H1 (cell line): ENCODE measurements around the gene SHTN1. TPM values are rescaled to one million over a fixed set of nuclear protein-coding genes. Genes with fewer than 3 reads are reported as not detected.

Source experiments
- CTCF ChIA-PET: fragments of 300-600 bp; sonication (Branson Sonifier 250); formaldehyde crosslinking; loops from one replicate; lab custom pipeline; 2021; ENCODE audit not compliant: partially characterized antibody; lab: Charles Lee
- POLR2A ChIA-PET: fragments of 300-600 bp; sonication (Branson Sonifier 250); formaldehyde crosslinking; loops from one replicate; lab custom pipeline; 2021; ENCODE audit warnings: inconsistent platforms; ENCODE audit not compliant: partially characterized antibody; lab: Charles Lee
- DNase-seq, 2 experiments: peaks; one replicate each; pipeline versions ENCODE4 v3.0.0 to v3.0.0-alpha.2; 2010 to 2022; ENCODE audit warnings: low spot score in 2 of 2, low read depth in 1 of 2, mixed read lengths in 1 of 2
- FAIRE-seq: peaks from 2 replicates; lab custom pipeline; 2011; peaks lifted over from hg19 to GRCh38; lab: Jason Lieb, UNC
- H2AFZ ChIP-seq: 2 replicates; pipeline ENCODE4 v1.8.1; 2012; ENCODE audit warnings: low read length, inconsistent platforms
- H2AK5ac ChIP-seq: 2 replicates; pipeline ENCODE4 v1.6.1; 2013; ENCODE audit warnings: low read depth, low read length
- H2BK120ac ChIP-seq: replicated peaks from 2 replicates; pipeline ENCODE3; 2013; ENCODE audit warnings: low read depth, low read length, inconsistent platforms
- H2BK12ac ChIP-seq: 2 replicates; pipeline ENCODE4 v1.6.1; 2013; ENCODE audit warnings: low read depth, low read length
- H2BK15ac ChIP-seq: 2 replicates; pipeline ENCODE4 v1.6.1; 2013; ENCODE audit warnings: low read length
- H2BK20ac ChIP-seq: 2 replicates; pipeline ENCODE4 v1.6.1; 2013; ENCODE audit warnings: low read length
- H2BK5ac ChIP-seq: 2 replicates; pipeline ENCODE4 v1.6.1; 2013; ENCODE audit warnings: low read depth, low read length
- H3K14ac ChIP-seq: 2 replicates; pipeline ENCODE4 v1.6.1; 2013; ENCODE audit warnings: inconsistent platforms; ENCODE audit not compliant: insufficient read length
- H3K18ac ChIP-seq: 2 replicates; pipeline ENCODE4 v1.6.1; 2013; ENCODE audit warnings: low read length; ENCODE audit errors: extremely low read depth
- H3K23ac ChIP-seq: 2 replicates; pipeline ENCODE4 v1.6.1; 2013; ENCODE audit warnings: inconsistent platforms; ENCODE audit not compliant: insufficient read length
- H3K23me2 ChIP-seq: 2 replicates; pipeline ENCODE4 v1.6.1; 2013; ENCODE audit warnings: low read depth, low read length
- H3K27ac ChIP-seq: 2 replicates; pipeline ENCODE4 v1.6.1; 2011; ENCODE audit warnings: low read depth, low read length, inconsistent platforms
- H3K27me3 ChIP-seq, 4 experiments: replicated peaks in 1 of 4; 1 replicate in 1 of 4; 2 replicates in 3 of 4; pipeline versions ENCODE4 v1.6.1 to v1.8.1; 2011 to 2013; ENCODE audit warnings: low read length in 3 of 4, mild to moderate bottlenecking in 3 of 4, inconsistent platforms in 2 of 4, mixed read lengths in 2 of 4, moderate library complexity in 1 of 4; ENCODE audit not compliant: control insufficient read depth in 3 of 4, insufficient read depth in 3 of 4; ENCODE audit errors: extremely low read depth in 1 of 4
- H3K36me3 ChIP-seq, 4 experiments: 2 replicates each; pipeline versions ENCODE4 v1.6.1 to v1.8.1; 2011 to 2013; ENCODE audit warnings: mild to moderate bottlenecking in 4 of 4, low read length in 3 of 4, moderate library complexity in 2 of 4, control low read depth in 1 of 4, inconsistent platforms in 1 of 4; ENCODE audit not compliant: insufficient read depth in 4 of 4, control insufficient read depth in 2 of 4
- H3K4ac ChIP-seq: replicated peaks from 2 replicates; pipeline ENCODE3; 2013; ENCODE audit warnings: low read length, low read depth, mixed read lengths, inconsistent platforms; ENCODE audit not compliant: insufficient read length
- H3K4me1 ChIP-seq, 4 experiments: replicated peaks in 1 of 4; 1 replicate in 1 of 4; 2 replicates in 3 of 4; pipeline versions ENCODE4 v1.6.1 to v1.8.1; 2011 to 2013; ENCODE audit warnings: low read length in 3 of 4, inconsistent platforms in 2 of 4, mixed read lengths in 1 of 4; ENCODE audit not compliant: insufficient read depth in 4 of 4, control insufficient read depth in 3 of 4
- H3K4me2 ChIP-seq, 2 experiments: 2 replicates each; pipeline versions ENCODE4 v1.6.1 to v1.8.1; 2011 to 2013; ENCODE audit warnings: low read depth in 2 of 2, low read length in 2 of 2, control low read depth in 1 of 2, inconsistent platforms in 1 of 2, mild to moderate bottlenecking in 1 of 2; ENCODE audit not compliant: insufficient read depth in 1 of 2
- H3K4me3 ChIP-seq, 4 experiments: fragments of 200-600, 300-600 bp in 1 of 4; sonication (generic), shearing (Covaris generic), sonication (Bioruptor Twin) in 1 of 4; 2 replicates each; pipeline versions ENCODE4 v1.5.1 to v1.8.1; 2011 to 2016; ENCODE audit warnings: low read length in 4 of 4, low read depth in 3 of 4, control low read depth in 2 of 4, inconsistent platforms in 2 of 4, mild to moderate bottlenecking in 2 of 4, mixed read lengths in 1 of 4, moderate library complexity in 1 of 4; ENCODE audit not compliant: insufficient read depth in 2 of 4; ENCODE audit errors: extremely low read depth in 1 of 4
- H3K56ac ChIP-seq: replicated peaks from 2 replicates; pipeline ENCODE3; 2013; ENCODE audit warnings: low read depth, mild to moderate bottlenecking, mixed read lengths, low read length, inconsistent platforms; ENCODE audit not compliant: insufficient read length
- H3K79me1 ChIP-seq: 2 replicates; pipeline ENCODE4 v1.6.1; 2013; ENCODE audit warnings: low read depth, low read length, control low read depth
- H3K79me2 ChIP-seq, 2 experiments: 2 replicates each; pipeline versions ENCODE4 v1.6.1 to v1.8.1; 2012 to 2013; ENCODE audit warnings: low read length in 2 of 2, mild to moderate bottlenecking in 2 of 2, inconsistent platforms in 1 of 2; ENCODE audit not compliant: insufficient read depth in 2 of 2, control insufficient read depth in 1 of 2
- H3K9ac ChIP-seq, 4 experiments: replicated peaks in 1 of 4; 1 replicate in 1 of 4; 2 replicates in 3 of 4; pipeline versions ENCODE4 v1.6.1 to v1.8.1; 2011 to 2013; ENCODE audit warnings: low read depth in 3 of 4, low read length in 3 of 4, control low read depth in 2 of 4, mild to moderate bottlenecking in 2 of 4, moderate library complexity in 2 of 4, inconsistent platforms in 1 of 4; ENCODE audit errors: extremely low read depth in 1 of 4
- H3K9me3 ChIP-seq, 2 experiments: 2 replicates each; pipeline versions ENCODE4 v1.6.1 to v1.8.1; 2012 to 2013; ENCODE audit warnings: mild to moderate bottlenecking in 2 of 2, moderate library complexity in 2 of 2, control low read depth in 1 of 2, inconsistent platforms in 1 of 2, low read depth in 1 of 2, low read length in 1 of 2, mixed read lengths in 1 of 2; ENCODE audit not compliant: insufficient read depth in 2 of 2
- H4K20me1 ChIP-seq, 2 experiments: replicated peaks in 1 of 2; 2 replicates each; pipeline versions ENCODE3 to v1.8.1; 2011 to 2013; ENCODE audit warnings: inconsistent platforms in 2 of 2, low read length in 2 of 2, mild to moderate bottlenecking in 1 of 2; ENCODE audit not compliant: insufficient read depth in 2 of 2, control insufficient read depth in 1 of 2
- H4K5ac ChIP-seq: 2 replicates; pipeline ENCODE4 v1.6.1; 2013; ENCODE audit warnings: low read length, low read depth, mixed read lengths, inconsistent platforms; ENCODE audit not compliant: insufficient read length
- H4K8ac ChIP-seq: 2 replicates; pipeline ENCODE4 v1.8.0; 2013; ENCODE audit warnings: mild to moderate bottlenecking, moderate library complexity, low read length, inconsistent platforms; ENCODE audit not compliant: insufficient read depth; ENCODE audit errors: extremely low read depth
- H4K91ac ChIP-seq: replicated peaks from 2 replicates; pipeline ENCODE3; 2013; ENCODE audit warnings: low read length, mixed read lengths, inconsistent platforms; ENCODE audit not compliant: insufficient read length
- CBX5 ChIP-seq: fragments of 300-800, 300-1000 bp; sonication (generic); IDR thresholded peaks from 2 replicates; pipeline ENCODE4 v1.7.1; 2016; ENCODE audit warnings: antibody characterized with exemption, low read length, low read depth
- WGBS, 2 experiments: shearing (Covaris generic) in 1 of 2; methylation state at CpG; one replicate each; pipeline versions ENCODE4 v1.1.6 to v1.1.7; 2013 to 2015; ENCODE audit warnings: low lambda C conversion rate in 2 of 2, mixed read lengths in 2 of 2, inconsistent platforms in 1 of 2, low coverage in 1 of 2, missing lambda C conversion rate in 1 of 2; ENCODE audit not compliant: insufficient replicate concordance in 2 of 2, insufficient coverage in 1 of 2, insufficient read length in 1 of 2; ENCODE audit errors: extremely low coverage in 1 of 2, missing lambda C conversion rate in 1 of 2; 5-methylcytosine and 5-hydroxymethylcytosine counted together
- polyA plus RNA-seq, 7 experiments: library from polyadenylated mRNA; depleted of rRNA in 3 of 7; stranded (reverse) in 5 of 7; unstranded in 2 of 7; fragments of >200 nt in 5 of 7; fragments of 200-250 nt in 2 of 7; gene quantifications; 1 replicate in 5 of 7; 2 replicates in 1 of 7; 4 replicates in 1 of 7; pipeline versions ENCODE4 v1.2.1 to v1.2.3, GENCODE V29; 2011 to 2013; ENCODE audit warnings: missing spikeins in 2 of 7, mixed read lengths in 2 of 7
- total RNA-seq: library from RNA; stranded (reverse); fragmentation: NEBNext Ultra II Directional; extraction: Animal tissue kit (Norgen Biotek cat#: 25700); gene quantifications from 2 replicates; pipeline ENCODE4 v1.2.1, GENCODE V29; 2021
- TF ChIP-seq, protein P1 (sequence below): IDR thresholded peaks from 2 replicates; pipeline ENCODE4 v1.6.1; 2012; ENCODE audit warnings: inconsistent platforms

The SHTN1 gene
- total and polyA plus RNA-seq, 2 of the 8 experiments (the other 6 are each of a cell fraction or from before 2014, with no cell fraction given): 3.3 to 12.7 TPM

DNA sequence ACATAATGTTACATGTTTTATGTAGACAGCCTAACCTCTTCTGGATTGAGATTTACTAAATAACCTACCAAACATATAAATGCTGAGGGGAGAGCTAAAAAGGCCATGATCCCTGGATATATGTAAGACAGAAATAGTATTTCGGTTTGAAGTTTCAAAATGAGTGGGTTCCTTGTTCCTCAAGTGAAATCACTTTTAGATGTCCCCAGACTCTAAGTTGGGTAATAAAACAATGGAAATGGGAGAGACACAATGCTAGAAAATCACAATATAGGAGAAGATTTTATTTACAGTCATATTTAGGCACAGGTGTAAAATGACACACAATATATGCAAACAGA lies 56.5 kb downstream of the SHTN1 start:
- POLR2A ChIA-PET: no interaction called here
- Histone ChIP-seq H3K4me2 (no peak overlapping the region), H3K4me3 (no peak overlapping the region), H2AK5ac (no peak overlapping the region), H3K18ac (no peak overlapping the region), H3K9me3 (no peaks in the 10 kb centered on the region), H3K4me1 (peaks cover 0 to 8% (median 5%) of the 10 kb centered on the region in 4 experiments; a peak in 3 of 7 replicates), H2BK20ac (no peak overlapping the region), H2BK120ac (no peak overlapping the region), H4K91ac (no peak overlapping the region), H2BK15ac (no peak overlapping the region), H3K36me3 (peaks cover 0 to 2% (median 0%) of the 10 kb centered on the region in 4 experiments; a peak in 2 of 8 replicates), H3K79me2 (no peaks in the 10 kb centered on the region), H3K56ac (no peak overlapping the region), H3K4ac (no peak overlapping the region), H3K9ac (no peak overlapping the region), H4K20me1 (peaks cover 0 to 1% of the 10 kb centered on the region in 2 experiments), H3K79me1 (no peaks in the 10 kb centered on the region), H4K8ac (no peak overlapping the region), H4K5ac (no peak overlapping the region), H3K14ac (no peak overlapping the region), H2AFZ (no peak overlapping the region), H3K27me3 (no peaks in the 10 kb centered on the region), H3K27ac (no peak overlapping the region), H2BK12ac (no peak overlapping the region), H2BK5ac (no peak overlapping the region), H3K23me2 (no peaks in the 10 kb centered on the region), H3K23ac (no peak overlapping the region)
- TF ChIP-seq, protein P1, sequence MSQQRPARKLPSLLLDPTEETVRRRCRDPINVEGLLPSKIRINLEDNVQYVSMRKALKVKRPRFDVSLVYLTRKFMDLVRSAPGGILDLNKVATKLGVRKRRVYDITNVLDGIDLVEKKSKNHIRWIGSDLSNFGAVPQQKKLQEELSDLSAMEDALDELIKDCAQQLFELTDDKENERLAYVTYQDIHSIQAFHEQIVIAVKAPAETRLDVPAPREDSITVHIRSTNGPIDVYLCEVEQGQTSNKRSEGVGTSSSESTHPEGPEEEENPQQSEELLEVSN: no peak
- no peak for TF ChIP-seq CBX5
- DNase-seq: no peak
- WGBS, 2 experiments: 71% methylated on average over 1 of the region's 1 CpG; no CpG with 5 or more reads in 1 of the 2 experiments
- no peak for FAIRE-seq
- CTCF ChIA-PET: interaction anchor here (0.8 to 1.9 kb wide), 2 partner anchors 191 to 231 kb away, joined by 3 to 5 read pairs; no protein-coding TSS in a partner anchor
